MV-4-11 (cell line): ENCODE results near the gene FUT3.
A peak's percentile ranks its signal among the peaks of the same experiment; 100 is the strongest.

ENCODE experiments used
- DNase-seq: peaks from one replicate; lab custom pipeline; 2025; lab: John Stamatoyannopoulos, UW

FUT3 gene

DNA sequence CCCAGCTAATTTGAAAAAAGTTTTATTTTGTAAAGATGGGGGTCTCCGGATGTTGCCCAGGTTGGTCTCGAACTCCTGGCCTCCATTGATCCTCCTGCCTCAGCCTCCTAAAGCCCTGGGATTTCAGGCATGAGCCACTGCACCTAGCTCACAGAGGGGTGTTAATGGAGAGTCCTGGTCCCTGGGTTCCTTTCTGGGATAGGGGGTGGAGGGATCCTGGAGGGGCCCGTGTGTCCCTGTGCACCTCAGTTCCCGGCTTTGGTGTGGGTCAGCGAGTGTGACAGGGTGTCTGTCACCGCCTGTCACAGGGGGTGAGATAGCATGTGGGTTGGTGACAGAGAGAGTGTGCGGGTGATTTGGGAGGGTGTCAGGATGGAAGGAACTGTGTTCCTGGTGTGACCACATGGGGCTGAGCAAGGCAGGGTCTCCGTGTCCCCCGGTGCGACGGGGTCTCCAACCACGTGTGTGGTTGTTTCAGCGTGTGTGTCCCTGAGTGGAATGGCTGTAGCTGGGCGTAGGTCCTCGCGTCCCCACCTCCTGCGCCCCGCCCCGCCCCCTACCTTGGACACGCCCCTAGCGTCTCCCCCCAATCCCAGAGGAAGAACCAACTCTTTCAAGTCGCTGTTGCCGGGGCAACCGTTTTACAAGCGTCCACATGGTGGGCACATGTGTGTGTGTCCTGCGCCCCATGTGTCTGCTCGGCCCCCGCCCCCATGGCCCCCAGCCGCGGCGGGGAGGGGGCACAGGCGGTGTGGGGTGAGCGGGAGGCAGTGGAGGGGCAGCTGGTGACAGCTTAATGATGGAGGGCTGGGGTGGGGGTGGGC, 49.2 kb downstream of the FUT3 start:
- peak; percentile 20 for DNase-seq

DNA sequence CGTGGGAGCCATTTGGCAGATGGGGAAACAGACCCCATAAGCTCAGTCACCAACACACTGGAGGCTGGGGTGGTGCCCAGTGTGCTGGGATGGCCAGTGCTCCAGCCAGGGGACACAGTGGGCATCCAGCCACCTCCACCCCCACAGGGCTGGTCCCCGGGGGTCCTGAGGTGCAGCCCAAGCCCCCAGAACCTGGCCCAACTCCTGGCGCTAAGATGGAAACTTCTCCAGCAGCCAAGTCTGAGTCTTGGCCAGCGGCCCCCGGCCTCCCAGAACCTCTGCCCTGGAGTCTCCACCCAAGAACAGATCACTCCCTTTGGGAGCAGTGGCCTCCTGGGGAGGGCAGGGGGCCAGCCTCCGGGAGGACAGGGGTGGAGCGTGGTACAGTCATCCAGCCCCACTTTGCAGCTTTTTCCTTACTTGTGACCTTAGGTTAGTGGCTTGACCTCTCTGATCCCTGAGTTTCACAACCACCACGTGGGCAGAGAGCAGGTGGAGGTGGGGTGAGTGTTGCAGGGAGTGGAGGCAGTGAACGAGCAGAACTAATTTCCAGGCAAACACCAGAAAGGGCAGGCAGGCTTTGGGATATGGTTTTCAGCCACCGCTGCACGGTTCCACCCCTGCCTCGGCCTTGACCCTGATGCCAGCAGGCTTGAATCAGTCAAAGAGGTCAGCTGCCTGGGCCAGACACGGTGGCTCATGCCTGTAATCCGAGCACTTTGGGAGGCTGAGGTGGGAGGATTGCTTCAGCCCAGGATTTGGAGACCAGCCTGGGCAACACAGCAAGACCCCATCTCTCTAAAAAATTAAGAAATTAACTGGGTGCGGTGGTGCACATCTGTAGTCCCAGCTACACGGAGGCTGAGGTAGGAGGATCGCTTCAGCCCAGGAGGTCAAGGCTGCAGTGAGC, 50.6 kb downstream of the FUT3 start:
- no peak for DNase-seq

DNA sequence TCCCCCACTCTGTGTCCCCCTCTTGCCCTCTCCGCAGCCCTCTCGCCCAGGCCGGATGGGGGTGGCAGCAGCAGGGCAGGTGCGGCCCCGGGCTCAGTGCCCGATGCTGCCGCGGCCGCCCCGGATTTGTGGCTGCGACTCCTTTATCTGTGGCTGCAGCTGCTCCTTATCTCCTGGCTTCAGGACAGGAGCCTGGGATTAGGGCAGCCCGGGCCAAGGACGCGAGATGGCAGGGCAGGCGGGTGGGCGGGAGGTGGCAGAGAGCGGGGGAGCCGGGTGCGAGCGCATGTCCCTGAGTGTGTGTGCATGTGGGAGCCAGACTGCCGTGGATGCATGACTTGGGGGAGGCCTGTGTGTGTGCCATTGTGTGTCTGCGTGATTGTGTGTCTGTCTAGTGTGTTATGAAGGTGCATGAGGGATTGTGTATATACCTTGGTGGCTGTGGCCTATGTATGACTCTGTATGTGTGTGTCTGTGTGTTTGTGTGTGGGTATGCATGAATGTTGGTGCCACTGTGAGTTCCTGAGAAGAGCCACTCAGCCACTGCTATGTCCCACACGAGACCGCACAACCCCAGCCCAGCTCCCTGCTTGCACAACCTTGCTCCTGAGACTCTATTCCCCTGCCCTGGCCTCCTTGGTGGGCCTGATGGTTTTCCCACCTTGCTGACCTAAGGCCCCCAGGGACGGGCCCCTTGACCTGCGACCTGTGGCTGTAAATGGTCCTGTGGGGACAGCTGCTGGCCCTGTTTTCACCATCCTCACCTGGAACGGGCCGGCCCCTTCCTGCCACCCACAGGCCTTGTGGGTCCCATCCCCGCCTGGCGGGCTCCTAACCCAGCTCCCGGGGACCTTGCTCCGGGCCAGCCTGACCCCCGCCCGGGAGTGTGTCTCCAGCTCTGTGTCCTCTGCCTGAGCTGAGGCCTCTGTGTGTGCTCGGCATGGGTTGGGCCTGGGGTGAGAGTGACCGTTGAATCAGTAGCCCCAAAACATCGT, 51.7 kb downstream of the FUT3 start:
- DNase-seq = peak; percentile 38

DNA sequence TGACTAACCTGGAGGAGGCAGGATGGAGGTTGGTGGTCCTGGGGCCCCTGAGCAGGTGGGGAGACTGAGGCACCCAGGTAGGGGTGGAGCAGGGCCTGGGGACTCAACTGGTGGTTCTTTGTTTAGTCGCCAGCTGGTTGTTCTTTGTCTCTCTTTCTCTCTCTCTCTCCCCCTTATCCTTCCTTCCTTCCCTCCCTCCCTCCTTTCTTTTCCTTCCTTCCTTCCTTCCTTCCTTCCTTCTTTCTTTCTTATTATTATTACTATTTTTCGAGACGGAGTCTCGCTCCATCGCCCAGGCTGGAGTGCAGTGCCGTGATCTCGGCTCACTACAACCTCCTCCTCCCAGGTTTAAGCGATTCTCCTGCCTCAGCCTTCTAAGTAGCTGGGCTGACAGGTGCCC, 53.0 kb downstream of the FUT3 start:
- no peak for DNase-seq

DNA sequence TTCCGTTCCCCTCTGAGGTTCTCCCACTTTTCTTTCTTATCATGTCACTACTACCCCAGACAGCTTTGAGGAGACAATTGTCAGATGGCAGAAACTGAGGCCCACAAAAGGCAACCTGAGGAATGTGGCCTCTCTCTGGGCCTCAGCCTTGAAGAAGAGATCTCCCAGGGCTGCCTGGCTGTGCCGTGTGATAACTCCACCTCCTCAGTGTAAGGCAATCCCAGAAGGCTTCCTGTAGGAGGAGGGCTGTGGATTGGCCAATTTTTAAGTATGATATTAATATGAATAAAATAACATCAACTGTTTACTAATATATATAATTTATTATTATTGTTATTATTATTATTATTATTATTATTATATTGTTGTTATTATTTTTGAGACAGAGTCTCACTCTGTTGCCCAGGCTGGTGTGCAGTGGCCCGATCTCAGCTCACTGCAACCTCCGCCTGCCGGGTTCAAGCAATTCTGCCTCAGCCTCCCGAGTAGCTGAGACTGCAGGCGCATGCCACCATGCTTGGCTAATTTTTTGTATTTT, 55.8 kb downstream of the FUT3 start:
- DNase-seq = no peak

DNA sequence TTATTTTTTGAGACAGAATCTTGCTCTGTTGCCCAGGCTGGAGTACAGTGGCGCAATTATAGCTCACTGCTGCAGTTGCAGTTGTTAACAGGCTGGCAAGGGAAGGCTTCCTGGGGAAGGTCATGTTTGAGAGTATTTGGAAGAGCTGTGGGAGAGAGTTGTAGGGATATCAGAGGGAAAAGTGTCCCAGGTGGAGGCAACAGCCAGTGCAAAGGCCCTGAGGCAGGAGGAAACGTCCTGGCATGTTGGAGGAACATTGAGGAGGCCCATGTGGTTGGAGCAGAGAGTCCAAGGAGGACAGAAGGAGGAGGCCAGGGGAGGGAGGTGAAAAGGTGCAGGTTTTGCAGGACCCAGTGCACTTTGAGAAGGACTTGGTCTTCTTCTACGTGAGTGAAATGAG, 58.1 kb downstream of the FUT3 start:
- DNase-seq = no peak
